Endothelial cell of umbilical vein (primary cell): ENCODE data around the gene BPIFA2. TPM values are rescaled to one million over a fixed set of nuclear protein-coding genes. Genes with fewer than 3 reads are reported as not detected.

Experiments
- BruUV-seq: library from RNA; stranded (reverse); fragments of 400-500 nt; replicated peaks from 2 replicates; lab custom pipeline; 2021; lab: Mats Ljungman, UMichigan
- CTCF ChIA-PET: fragments of 300-600, 350-600 bp; sonication (Branson Sonifier 250); formaldehyde crosslinking; loops from one replicate; lab custom pipeline; 2021; ENCODE audit warnings: antibody characterized with exemption, inconsistent platforms; lab: Charles Lee
- POLR2A ChIA-PET: fragments of 300-600, 350-600 bp; sonication (Branson Sonifier 250); formaldehyde crosslinking; loops from one replicate; lab custom pipeline; 2021; ENCODE audit warnings: antibody characterized with exemption, inconsistent platforms; lab: Charles Lee
- DNase-seq: peaks from one replicate; pipeline ENCODE4 v3.0.0-alpha.2; 2011; ENCODE audit warnings: low read depth, low spot score
- FAIRE-seq: peaks from 2 replicates; lab custom pipeline; 2011; peaks lifted over from hg19 to GRCh38; lab: Jason Lieb, UNC
- H2AFZ ChIP-seq: 2 replicates; pipeline ENCODE4 v1.6.0; 2012; ENCODE audit warnings: low read depth, low read length, control low read depth, inconsistent platforms
- H3K27ac ChIP-seq: 2 replicates; pipeline ENCODE4 v1.5.1; 2011; ENCODE audit warnings: low read depth, mild to moderate bottlenecking, control low read depth, low read length, moderate library complexity; ENCODE audit not compliant: insufficient read depth
- H3K27me3 ChIP-seq, 2 experiments: 2 replicates each; pipeline versions ENCODE4 v1.6.0 to v1.6.1; 2011; ENCODE audit warnings: low read length in 2 of 2, mixed read lengths in 1 of 2; ENCODE audit not compliant: control insufficient read depth in 2 of 2, insufficient read depth in 2 of 2
- H3K36me3 ChIP-seq, 2 experiments: 2 replicates in 1 of 2; 3 replicates in 1 of 2; pipeline ENCODE4 v1.5.1; 2011; ENCODE audit warnings: low read length in 2 of 2, mild to moderate bottlenecking in 1 of 2, moderate library complexity in 1 of 2; ENCODE audit not compliant: control insufficient read depth in 2 of 2, insufficient read depth in 2 of 2; ENCODE audit errors: extremely low read depth in 1 of 2
- H3K4me1 ChIP-seq: 3 replicates; pipeline ENCODE4 v1.5.1; 2011; ENCODE audit warnings: mild to moderate bottlenecking, low read length; ENCODE audit not compliant: control insufficient read depth, insufficient read depth; ENCODE audit errors: extremely low read depth
- H3K4me2 ChIP-seq: 2 replicates; pipeline ENCODE4 v1.6.1; 2011; ENCODE audit warnings: low read length, control low read depth, mixed read lengths; ENCODE audit not compliant: insufficient read depth
- H3K4me3 ChIP-seq, 3 experiments: fragments of 200-600 bp in 1 of 3; sonication (generic), shearing (Covaris generic) in 1 of 3; replicated peaks in 1 of 3; 2 replicates each; pipeline ENCODE4 v1.5.1; 2011 to 2016; ENCODE audit warnings: control low read depth in 3 of 3, low read length in 3 of 3, mild to moderate bottlenecking in 2 of 3, inconsistent platforms in 1 of 3, low read depth in 1 of 3, moderate library complexity in 1 of 3; ENCODE audit not compliant: insufficient read depth in 1 of 3
- H3K79me2 ChIP-seq: 2 replicates; pipeline ENCODE4 v1.6.0; 2012; ENCODE audit warnings: low read length, inconsistent platforms; ENCODE audit not compliant: control insufficient read depth, insufficient read depth
- H3K9ac ChIP-seq: replicated peaks from 2 replicates; pipeline ENCODE3; 2011; ENCODE audit warnings: low read length, control low read depth; ENCODE audit not compliant: insufficient read depth; ENCODE audit errors: extremely low read depth
- H3K9me1 ChIP-seq: replicated peaks from 3 replicates; pipeline ENCODE4 v1.6.0; 2011; ENCODE audit warnings: mild to moderate bottlenecking, low read length; ENCODE audit not compliant: control insufficient read depth, insufficient read depth; ENCODE audit errors: extremely low read depth
- H3K9me3 ChIP-seq: replicated peaks from 2 replicates; pipeline ENCODE4 v1.5.1; 2012; ENCODE audit warnings: low read length, inconsistent platforms; ENCODE audit not compliant: control insufficient read depth, insufficient read depth
- H4K20me1 ChIP-seq: replicated peaks from 2 replicates; pipeline ENCODE3; 2011; ENCODE audit warnings: mild to moderate bottlenecking, low read length; ENCODE audit not compliant: control insufficient read depth, insufficient read depth; ENCODE audit errors: extremely low read depth
- EZH2 ChIP-seq: IDR thresholded peaks from 2 replicates; pipeline ENCODE4 v1.6.1; 2012; ENCODE audit warnings: borderline replicate concordance, low read depth, mild to moderate bottlenecking, moderate library complexity, low read length, inconsistent platforms; ENCODE audit not compliant: severe bottlenecking
- FOS ChIP-seq: IDR thresholded peaks from 2 replicates; pipeline ENCODE4 v1.6.1; 2011; ENCODE audit warnings: mild to moderate bottlenecking, low read length, moderate library complexity, borderline replicate concordance; ENCODE audit not compliant: insufficient read depth
- GATA2 ChIP-seq: IDR thresholded peaks from 2 replicates; pipeline ENCODE4 v1.7.0; 2011; ENCODE audit warnings: low read depth, mild to moderate bottlenecking, moderate library complexity, mixed read lengths, low read length; ENCODE audit not compliant: insufficient read length, insufficient read depth
- JUN ChIP-seq: IDR thresholded peaks from 2 replicates; pipeline ENCODE4 v1.6.1; 2011; ENCODE audit warnings: borderline replicate concordance, low read depth; ENCODE audit not compliant: insufficient read length, insufficient read depth
- MYC ChIP-seq: IDR thresholded peaks from one replicate; pipeline ENCODE4 v1.6.1; 2011; ENCODE audit warnings: mild to moderate bottlenecking, low read depth, low read length
- POLR2A ChIP-seq: IDR thresholded peaks from 2 replicates; pipeline ENCODE4 v1.6.1; 2012; ENCODE audit warnings: low read depth, mild to moderate bottlenecking, control low read depth, low read length
- POLR2AphosphoS5 ChIP-seq: IDR thresholded peaks from 2 replicates; pipeline ENCODE4 v1.6.1; 2012; ENCODE audit warnings: low read depth, mild to moderate bottlenecking, control low read depth, low read length, moderate library complexity; ENCODE audit not compliant: insufficient read depth
- dilution Hi-C: fragments of 300-500 bp; cut with MboI; formaldehyde crosslinking; loops from one replicate; pipeline ENCODE4 v1.15.0; 2019; ENCODE audit warnings: low sequenced_read_pairs; ENCODE audit not compliant: extremely low pct_ligation_motif_present
- intact Hi-C: fragments of 100-400 bp; cut with micrococcal nuclease; formaldehyde crosslinking; loops from one replicate; pipeline ENCODE4 v1.10.0; 2022
- polyA plus RNA-seq, 4 experiments: library from polyadenylated mRNA; depleted of rRNA in 3 of 4; stranded (reverse) in 3 of 4; unstranded in 1 of 4; fragments of >200 nt; gene quantifications; 2 replicates each; pipeline versions ENCODE4 v1.2.1 to v1.2.3, GENCODE V29; 2011 to 2012; ENCODE audit warnings: missing spikeins in 1 of 4
- total RNA-seq: library from RNA; stranded (reverse); gene quantifications from 2 replicates; pipeline ENCODE4 v1.2.3, GENCODE V29; 2021
- TF ChIP-seq, protein P1 (sequence below): IDR thresholded peaks from 2 replicates; pipeline ENCODE4 v1.6.1; 2011; ENCODE audit not compliant: insufficient read depth, insufficient read length
- TF ChIP-seq, protein P2 (sequence below), 2 donors: IDR thresholded peaks; 1 replicate in 1 of 2; 2 replicates in 1 of 2; pipeline ENCODE4 v1.5.1; 2011; ENCODE audit warnings: low read length in 2 of 2, mild to moderate bottlenecking in 2 of 2, moderate library complexity in 2 of 2, control low read depth in 1 of 2, inconsistent platforms in 1 of 2, low read depth in 1 of 2; ENCODE audit not compliant: insufficient read depth in 1 of 2; ENCODE audit errors: extremely low read depth in 1 of 2

BPIFA2 gene
- total and polyA plus RNA-seq, 2 donors (not counting 3 experiments of a cell fraction or from before 2014, with no cell fraction given) = not detected

GRCh38 chr20:33162753-33163152 is 5.2 kb upstream of the BPIFA2 start:
- no peak overlapping the region for H3K4me3 ChIP-seq
- intact Hi-C loops = no loop called here
- H3K4me1 ChIP-seq = no peaks in the 10 kb centered on the region
- FAIRE-seq (no peak), DNase-seq (no peak)
- no peak overlapping the region for H3K27ac ChIP-seq
- no peaks in the 10 kb centered on the region for H3K27me3 ChIP-seq
- no peaks in the 10 kb centered on the region for H3K9me3 ChIP-seq
- H3K36me3 ChIP-seq = no peaks in the 10 kb centered on the region
- H3K9ac ChIP-seq = no peak overlapping the region
- no peaks in the 10 kb centered on the region for H3K79me2 ChIP-seq
- dilution Hi-C loops = no loop called here
- H4K20me1 ChIP-seq = no peaks in the 10 kb centered on the region
- BruUV-seq = no TSS peak
- no peak overlapping the region for H2AFZ ChIP-seq
- ChIA-PET POLR2A (no interaction called here), CTCF (no interaction called here)
- H3K4me2 ChIP-seq = no peak overlapping the region
- H3K9me1 ChIP-seq = no peaks in the 10 kb centered on the region
- TF ChIP-seq FOS (no peak), GATA2 (no peak), JUN (no peak), POLR2AphosphoS5 (no peak), MYC (no peak), EZH2 (no peak), POLR2A (no peak)
- TF ChIP-seq, protein P1, sequence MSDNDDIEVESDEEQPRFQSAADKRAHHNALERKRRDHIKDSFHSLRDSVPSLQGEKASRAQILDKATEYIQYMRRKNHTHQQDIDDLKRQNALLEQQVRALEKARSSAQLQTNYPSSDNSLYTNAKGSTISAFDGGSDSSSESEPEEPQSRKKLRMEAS = no peak
- TF ChIP-seq, protein P2, sequence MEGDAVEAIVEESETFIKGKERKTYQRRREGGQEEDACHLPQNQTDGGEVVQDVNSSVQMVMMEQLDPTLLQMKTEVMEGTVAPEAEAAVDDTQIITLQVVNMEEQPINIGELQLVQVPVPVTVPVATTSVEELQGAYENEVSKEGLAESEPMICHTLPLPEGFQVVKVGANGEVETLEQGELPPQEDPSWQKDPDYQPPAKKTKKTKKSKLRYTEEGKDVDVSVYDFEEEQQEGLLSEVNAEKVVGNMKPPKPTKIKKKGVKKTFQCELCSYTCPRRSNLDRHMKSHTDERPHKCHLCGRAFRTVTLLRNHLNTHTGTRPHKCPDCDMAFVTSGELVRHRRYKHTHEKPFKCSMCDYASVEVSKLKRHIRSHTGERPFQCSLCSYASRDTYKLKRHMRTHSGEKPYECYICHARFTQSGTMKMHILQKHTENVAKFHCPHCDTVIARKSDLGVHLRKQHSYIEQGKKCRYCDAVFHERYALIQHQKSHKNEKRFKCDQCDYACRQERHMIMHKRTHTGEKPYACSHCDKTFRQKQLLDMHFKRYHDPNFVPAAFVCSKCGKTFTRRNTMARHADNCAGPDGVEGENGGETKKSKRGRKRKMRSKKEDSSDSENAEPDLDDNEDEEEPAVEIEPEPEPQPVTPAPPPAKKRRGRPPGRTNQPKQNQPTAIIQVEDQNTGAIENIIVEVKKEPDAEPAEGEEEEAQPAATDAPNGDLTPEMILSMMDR (IDR thresholded peaks at IDR 0.05; ENCODE audit: extremely low read depth in 1 of 2, insufficient read depth in 1 of 2, low read depth in 1 of 2, low read length in 2 of 2) = no peak
